GM21528 (cell line): Measurements from ENCODE around the gene IL36G.
"Not testable (repeated sequence)": the region's sequence is repeated elsewhere in the genome, so short reads cannot be mapped to it uniquely, and the experiment has no call there.

Experiments used
- ATAC-seq: cut with Tn5 transposase; IDR thresholded peaks from one replicate; pipeline ENCODE4 v1.9.1; 2021; ENCODE audit warnings: mild to moderate bottlenecking, moderate library complexity; ENCODE audit not compliant: unreplicated experiment, low FRiP score

The IL36G gene

DNA sequence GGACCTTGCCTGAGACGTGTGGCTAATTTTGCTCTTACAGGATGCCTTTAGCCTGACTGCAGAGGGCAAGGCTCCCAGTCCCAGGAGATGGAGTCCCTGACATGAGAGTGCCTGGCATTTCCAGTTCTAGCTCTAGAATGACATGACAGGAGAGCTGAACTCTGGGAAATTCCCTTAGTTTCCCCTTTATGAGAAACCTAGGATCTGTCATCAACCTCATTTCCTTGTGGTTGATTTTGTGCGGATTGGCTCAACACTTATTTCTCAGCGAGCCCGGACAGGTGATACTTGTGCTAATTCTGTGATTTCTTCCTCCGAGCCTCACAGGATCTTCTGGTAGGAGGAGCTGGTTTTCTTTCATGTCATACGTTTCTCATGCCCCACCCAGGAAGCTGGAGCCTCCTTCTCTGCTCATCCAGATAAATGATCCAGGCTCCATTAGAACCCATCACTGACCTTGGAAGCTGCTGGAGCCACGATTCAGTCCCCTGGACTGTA lies at the start of gene IL36G:
Gene IL36G, plus strand, starts transcription at position 448 of the 498 bp plus-strand sequence. CDS start 633 bp downstream, outside the sequence.
- no peak for ATAC-seq

DNA sequence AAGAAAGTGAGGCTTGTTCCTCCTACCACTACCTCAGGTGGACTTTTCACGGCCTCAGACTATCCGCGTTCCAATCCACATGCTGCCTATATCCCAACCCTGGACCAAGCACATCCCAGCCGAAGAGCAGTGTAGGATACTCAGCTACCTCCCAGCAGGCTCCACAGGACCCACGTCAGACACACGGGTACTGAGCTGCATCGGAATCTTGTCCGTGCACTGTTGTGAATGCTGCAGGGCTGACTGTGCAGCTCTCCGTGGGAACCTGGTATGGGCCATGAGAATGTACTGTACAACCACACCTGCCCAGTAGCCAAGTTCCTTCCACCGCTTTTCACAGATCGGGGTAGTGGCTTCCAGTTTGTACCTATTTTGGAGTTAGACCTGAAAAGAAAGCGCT lies 44.5 kb upstream of the IL36G start:
- ATAC-seq = no peak

DNA sequence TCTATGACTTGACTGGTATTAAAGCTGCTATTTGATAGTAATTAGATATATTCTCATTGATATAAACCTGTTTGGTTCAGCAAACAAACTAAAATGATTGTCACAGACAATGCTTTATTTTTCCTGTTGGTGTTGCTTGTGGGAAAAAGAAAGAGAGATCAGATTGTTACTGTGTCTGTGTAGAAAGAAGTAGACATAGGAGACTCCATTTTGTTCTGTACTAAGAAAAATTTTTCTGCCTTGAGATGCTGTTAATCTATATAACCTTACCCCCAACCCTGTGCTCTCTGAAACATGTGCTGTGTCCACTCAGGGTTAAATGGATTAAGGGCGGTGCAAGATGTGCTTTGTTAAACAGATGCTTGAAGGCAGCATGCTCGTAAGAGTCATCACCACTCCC lies 43.7 kb upstream of the IL36G start:
- ATAC-seq = not testable (repeated sequence)

DNA sequence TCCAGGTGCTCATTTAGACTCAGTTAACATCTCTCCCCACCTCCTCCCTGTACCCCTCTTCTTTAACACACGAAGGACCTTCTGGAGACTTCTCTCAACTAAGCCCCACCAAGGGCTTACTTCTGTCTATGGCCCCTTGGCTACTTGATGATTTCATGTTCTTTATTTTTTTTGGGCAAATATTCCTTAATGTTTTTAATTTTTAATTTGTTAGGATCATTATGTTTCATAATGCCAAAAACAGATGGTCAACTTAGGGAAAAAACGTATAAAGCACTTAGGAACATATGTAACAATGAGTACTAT lies 40.9 kb upstream of the IL36G start:
- no peak for ATAC-seq

DNA sequence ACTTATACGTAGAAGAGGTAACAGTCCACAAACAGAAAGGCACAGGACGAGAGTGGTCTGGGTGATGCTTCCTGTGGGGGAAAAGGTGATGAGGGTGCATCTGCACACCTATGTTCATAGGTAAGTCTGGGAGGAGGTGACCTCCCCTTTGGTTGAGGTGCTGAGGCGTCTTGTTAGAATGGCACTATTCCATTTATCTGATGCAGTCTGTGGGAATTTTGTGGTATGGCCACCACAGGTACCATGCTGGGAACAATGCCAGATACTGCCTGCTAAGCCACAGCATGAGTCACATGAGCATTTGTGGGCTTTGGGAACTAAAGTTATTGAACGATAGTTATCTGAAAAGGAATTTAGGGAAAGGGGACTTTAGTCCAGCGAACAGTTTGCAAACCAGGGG lies 38.9 kb upstream of the IL36G start:
- no peak for ATAC-seq

DNA sequence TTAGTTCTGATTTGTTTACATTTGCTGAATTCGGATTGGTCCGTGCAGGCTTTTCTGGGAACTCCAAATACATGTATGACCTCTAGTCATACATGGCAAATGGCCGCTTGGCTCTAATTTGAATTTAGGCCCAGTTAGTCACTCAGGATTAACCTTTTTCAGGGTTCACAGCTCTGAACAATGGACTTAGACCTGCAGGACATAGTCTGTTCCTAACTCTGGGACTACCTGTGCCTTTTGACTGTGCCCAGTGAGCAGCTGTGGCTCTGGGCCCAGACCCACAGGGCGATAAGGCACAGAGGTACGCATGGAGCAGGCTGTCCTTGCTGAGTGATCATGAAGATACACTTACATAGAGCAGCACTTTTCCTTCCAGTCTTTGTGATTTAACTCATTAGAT lies 38.4 kb upstream of the IL36G start:
- ATAC-seq = no peak

DNA sequence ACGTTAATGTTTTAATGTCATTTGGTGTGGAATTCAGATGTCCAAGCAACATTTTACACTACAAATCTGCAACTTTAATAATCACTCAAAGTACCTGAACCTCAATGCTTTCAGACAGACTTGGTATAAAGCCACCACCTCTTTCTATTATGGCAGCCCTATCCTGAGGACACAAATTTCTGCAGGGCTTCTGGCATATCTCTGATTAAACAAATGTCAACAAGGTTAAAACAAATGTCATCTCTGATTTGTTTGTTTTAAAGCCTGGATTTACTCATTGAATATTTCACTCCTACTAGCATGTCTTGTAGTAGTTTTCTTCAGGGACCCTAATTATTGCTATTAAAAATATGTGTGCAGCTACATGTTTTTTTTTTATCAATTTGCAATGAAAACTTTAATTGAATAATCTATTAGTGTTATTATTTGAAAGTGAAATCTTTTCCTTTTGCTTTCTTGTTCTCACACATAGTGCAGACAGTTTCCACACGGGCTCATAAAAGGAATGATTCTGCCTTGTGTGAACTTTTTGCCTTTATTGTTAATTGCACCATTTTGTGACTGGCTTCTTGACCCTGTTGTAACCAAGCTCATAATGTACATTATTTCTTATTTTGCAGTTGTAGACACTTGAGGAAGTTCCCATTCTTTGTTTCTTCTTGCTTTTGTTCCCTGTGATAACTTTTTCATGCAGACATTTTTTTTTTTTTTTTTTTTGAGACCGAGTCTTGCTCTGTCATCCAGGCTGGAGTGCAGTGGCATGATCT lies 36.8 kb upstream of the IL36G start:
- ATAC-seq = no peak

DNA sequence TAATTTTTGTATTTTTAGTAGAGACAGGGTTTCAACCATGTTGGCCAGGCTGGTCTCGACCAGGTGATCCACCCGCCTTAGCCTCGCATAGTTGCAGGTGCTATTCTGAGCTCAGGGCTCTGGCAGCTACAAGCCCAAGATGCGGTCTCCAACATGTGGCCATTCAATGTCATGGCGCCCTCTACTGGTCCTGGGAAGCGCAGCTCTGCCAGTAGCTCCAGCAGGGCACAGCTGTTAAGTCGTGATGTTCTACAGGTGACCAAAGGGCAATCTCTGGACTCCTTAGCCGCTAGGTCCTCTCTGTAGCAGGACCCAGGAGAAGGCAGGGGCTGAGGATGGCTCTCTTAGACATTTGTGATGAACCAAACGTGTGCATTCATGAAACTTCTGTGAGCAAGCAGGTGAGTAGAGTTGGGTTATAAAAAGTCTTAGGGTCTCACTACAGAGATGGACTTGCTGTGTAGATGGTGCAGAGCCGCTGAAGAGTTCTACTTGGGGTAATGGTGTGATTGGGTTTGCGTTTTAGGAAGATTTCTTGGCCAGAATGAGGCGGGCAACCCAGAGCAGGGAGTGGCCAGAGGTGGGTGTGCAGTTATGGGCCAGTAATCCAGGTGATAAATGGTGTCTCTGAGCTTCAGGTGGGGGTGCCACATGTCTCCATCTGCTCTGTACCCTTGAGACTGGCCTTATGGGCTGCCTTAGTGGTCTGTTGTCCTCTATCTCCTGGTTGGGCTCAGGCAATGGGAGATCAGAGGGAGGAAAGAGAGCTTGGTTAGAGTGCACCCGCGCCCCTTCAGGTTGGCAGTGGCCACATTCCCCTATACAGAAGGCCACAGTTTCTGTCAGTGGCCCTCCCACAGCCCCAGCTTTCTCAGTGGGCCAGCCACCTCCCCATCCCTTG lies 35.8 kb upstream of the IL36G start:
- peak; percentile 85 for ATAC-seq

DNA sequence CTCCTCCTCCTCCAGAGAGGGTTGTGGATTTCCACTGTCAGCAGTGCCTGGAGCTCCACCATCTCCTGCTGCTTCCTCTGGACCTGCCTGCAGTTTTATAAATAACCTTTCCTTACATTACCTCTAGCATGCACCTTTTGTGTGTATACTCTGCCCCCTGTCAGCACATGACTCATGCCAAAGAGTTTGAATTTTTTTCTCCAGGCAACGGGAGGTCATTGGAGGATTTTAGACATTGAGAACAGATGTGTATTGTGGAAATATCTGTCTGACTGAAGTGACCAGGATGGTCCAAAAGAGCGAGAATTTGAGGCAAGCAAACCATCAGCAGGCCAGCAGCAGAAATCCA lies 35.2 kb upstream of the IL36G start:
- ATAC-seq = no peak

DNA sequence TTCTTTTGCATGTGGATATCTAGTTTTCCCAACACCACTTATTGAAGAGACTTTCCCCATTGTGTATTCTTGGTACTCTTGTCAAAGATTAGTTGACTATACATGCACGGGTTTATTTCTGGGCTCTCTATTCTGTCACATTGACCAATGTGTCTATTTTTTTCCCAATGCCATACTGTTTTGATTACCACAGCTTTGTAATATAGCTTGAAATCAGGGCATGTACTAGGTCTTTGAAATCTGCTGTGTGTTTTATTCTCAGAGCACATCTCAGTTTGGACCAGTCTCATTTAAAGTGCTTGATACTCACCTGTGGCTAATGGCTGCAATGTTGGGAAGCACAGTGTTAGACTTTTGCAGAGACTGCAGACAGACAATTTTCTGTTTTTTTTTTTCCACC lies 32.8 kb upstream of the IL36G start:
- no peak for ATAC-seq

DNA sequence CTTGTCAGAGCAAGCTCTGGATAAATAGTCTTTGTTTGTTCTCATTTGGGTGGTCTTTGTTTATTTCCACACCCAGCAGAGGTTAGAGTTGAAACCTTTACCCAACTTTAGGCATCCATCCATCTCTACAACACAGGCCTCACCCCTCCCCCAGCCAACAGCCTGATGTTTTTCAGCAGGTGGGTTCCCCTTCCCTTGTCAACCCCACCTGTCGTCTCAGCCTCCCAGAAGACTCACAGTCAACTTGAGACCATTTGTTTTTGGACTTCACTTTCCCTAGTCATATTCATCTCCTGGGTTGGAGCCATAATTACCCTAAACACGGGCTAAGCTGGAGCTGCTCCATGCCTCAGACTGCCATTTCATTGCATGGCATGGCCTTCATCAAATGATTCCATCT lies 31.7 kb upstream of the IL36G start:
- no peak for ATAC-seq

DNA sequence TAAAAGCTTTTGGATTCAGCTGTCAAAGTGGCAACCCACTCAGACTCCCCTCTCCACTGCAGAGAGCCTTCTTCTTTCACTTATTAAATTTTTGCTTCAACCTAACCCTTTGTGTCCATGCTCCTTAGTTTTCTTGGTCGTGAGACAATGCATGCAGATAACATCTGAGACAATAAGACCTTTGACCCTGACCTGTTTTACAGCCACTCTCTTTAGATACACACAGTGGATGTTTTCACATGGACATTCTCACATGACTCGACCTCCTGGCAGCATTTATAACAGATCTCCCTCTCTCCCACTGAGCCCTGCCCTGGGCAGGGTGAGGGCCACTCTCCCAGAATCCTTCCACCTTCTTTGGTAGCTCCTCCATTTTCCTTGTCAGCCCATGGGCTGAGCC lies 30.4 kb upstream of the IL36G start:
- ATAC-seq = no peak

DNA sequence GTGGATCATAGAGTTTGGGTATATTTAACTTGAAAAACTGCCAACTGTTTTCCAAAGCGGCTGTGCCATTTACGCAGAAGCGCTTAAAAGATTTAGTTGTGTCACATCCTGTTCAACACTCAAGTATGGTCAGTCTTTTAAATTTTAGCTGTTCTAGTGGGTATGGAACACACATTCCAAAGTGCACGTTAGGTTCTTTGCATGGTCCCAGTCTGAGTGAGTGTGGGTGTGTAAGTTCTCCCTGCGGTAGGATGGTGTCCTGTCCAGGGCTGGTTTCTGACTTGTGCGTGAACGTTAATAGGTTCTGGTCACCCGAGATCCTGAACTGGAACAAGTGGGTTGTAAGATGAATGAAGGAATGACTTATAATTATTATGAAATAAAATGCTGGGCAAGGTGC lies 28.4 kb upstream of the IL36G start:
- no peak for ATAC-seq

DNA sequence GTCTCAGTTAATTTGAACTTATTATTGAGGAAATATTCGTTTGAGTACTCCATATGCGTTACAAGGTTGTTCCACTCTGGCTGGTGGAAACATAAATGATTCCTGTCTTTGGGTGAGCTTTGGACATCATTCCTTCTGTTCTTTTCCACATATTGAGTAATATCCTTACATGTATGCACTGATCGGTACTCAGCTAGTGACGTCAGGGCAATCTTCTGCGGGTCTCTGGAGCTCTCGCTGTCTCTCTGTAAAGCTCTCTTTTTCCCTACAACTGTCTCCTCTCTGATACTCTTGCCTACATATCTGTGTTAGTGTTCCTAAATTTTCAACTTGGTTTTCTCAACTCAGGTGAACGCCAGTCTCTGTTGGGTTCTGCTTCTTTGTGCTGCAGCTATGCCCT lies 23.4 kb upstream of the IL36G start:
- no peak for ATAC-seq

DNA sequence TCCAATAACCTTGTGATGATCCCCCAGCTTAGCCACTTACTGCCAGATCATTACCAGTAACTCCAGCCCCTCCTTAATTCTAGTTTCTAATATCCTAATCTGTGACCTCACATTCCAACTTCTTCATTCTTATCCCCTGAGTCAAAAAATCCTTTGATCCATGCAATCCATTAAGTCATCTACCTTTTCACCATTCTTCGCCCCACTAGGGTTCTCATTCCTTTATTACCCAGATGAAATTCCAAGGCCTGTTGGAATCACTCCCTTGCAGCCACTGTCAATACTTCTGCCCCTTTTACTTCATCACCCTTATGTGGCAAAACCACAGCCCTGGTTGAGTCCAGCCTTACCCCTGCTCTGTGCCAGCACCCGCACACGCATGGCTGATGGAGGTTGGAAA lies 20.3 kb upstream of the IL36G start:
- no peak for ATAC-seq

DNA sequence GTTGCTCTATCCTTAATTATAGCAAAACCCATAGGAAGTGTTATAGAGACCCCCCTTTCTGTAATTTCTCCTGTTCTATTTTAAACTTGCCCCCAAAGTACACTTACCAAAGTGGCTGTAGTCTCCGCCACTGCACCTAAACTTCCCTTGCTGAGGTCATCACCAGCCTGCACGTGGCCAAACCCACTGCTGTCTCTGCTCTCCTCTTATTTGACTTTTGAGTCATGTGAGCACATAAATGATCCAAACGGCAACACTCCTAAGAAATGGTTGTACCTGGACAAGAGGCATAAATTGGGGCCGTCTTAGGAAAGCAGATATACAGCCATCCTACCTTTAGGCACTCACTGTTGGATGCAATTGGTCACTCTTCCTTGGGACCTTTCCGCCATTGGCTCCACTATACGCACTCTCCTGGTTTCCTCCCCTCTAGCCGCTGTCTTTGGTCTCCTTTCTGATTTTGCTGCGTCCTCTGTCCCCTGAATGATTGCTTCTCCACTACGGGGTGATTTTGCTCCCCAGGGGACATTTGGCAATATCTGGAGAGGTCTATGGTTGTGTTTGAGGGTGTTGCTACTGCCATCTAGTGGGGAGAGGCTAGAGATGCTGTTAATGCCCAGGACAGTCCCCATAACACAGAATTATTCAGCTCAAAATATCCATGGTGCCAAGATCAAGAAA lies 19.2 kb upstream of the IL36G start:
- ATAC-seq = no peak

DNA sequence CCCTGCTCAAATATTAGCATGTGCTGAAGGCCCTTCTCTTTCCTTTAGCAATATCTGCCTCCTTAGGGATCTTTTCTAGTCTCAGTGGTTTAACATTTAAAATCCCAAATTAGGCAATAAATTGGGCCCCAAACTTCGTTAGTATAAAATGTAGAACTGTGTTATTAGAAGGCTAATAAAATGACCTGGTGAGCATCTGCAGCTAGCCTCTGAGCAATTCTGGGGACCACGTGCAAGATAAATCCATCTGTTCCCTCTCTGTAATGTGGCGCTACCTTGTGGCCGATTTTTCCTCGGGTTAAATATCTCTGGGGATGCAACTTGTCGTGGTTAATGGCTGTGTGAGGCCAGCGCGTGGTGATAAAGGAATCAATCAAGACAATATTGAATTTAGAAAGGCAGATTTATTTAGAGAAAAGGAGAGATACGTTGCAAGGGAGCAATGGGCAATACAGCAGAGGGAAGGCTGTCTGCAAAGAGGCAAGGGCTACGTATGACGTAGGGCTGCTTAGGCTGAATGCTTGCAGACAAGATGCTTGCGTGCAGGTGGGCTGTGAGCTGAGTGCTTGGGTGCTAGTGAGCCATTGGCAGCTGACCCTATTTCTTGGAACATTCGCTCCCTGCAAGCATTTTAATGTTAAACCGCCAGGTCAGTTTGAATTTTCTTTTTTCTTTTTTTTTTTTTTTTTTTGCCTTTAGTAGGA lies 18.5 kb upstream of the IL36G start:
- no peak for ATAC-seq

DNA sequence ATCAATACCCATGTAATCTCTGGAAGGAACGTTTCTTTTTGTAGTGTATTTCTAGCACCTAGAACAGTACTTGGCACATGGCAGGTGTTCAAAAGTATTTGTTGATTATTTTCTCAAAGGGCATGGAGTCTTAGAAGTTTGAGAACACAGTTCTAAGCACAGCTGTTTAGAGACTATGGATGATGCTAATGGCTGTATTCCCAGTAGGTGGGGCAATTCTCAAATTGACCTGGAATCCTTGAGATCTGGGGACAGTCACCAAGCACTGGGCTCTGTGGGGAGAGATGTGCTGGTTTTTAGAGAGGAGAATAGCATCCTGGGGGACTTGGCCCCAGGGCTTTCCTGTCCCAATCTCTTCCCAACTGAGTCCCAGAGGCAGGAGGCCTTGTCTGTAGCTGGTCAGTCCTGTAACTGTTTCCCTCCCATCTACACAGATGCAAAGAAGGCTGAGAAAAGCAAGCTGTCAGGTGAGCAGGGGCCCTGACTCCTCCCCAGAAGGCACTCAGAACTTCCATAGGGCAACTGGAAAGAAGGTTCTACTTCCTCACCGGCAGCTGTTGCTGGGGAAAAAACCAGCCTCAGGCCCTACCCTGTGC lies 17.5 kb upstream of the IL36G start:
- ATAC-seq = no peak

DNA sequence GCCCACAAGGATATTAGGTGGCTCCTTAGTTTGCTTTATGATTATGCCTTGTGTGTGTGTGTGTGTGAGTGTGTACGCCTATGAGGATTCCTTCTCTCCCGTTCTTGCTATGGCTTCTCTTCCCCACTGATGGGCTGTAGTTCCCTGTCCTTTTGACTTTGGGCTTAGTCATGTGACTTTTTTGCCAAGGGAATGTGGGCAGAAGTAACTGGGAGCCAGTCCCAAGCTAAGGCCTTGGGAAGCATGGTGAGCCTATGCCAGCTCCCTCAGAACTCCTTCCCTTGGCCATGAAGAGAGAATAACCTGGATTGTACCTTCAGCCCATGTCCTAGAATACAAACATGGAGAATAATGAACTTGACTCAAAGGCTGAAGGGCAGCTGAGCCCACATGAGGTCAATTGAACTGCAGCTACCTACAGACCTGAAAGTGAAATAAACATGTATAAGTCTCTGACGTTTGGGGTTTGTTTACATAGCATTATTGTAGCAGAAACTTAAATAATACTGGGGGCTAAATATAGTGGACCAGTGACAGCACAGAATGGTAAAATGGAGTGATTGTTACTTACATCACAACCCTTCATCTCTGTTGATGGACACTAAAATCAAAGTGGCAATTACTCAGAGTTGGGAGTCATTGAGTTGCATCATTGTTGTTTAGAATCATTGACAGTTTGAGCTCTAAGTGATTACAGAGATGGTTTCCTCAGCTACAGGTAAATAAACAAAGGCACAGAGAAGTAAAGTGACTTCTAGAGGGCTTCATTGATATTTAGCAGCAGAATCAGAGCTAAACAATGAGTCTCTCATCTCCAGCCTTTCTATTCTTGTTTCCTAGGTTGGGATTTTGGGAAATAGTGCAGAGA lies 15.3 kb upstream of the IL36G start:
- no peak for ATAC-seq
